Thymus (tissue), 11 donors: ENCODE results near the gene TMEM54. TPM values are rescaled to one million over a fixed set of nuclear protein-coding genes. Genes with fewer than 3 reads are reported as not detected.
A peak's percentile ranks its signal among the peaks of the same experiment; 100 is the strongest.

ENCODE experiments used
- DNase-seq, 9 donors: peaks; one replicate each; pipeline ENCODE4 v3.0.0-alpha.2; 2013; ENCODE audit warnings: low spot score in 9 of 9, low read depth in 6 of 9, missing footprints in 1 of 9
- H3K27ac ChIP-seq, 2 donors: one replicate each; pipeline ENCODE4 v1.5.1; 2013; ENCODE audit warnings: control low read depth in 1 of 2, low read depth in 1 of 2, low read length in 1 of 2, mild to moderate bottlenecking in 1 of 2, moderate library complexity in 1 of 2
- H3K27me3 ChIP-seq, 2 donors: one replicate each; pipeline ENCODE4 v1.5.1; 2013; ENCODE audit warnings: low read length in 1 of 2; ENCODE audit not compliant: control insufficient read depth in 2 of 2, insufficient read depth in 1 of 2
- H3K36me3 ChIP-seq, 2 donors: one replicate each; pipeline ENCODE4 v1.5.1; 2013; ENCODE audit warnings: low read length in 1 of 2, mild to moderate bottlenecking in 1 of 2, moderate library complexity in 1 of 2; ENCODE audit not compliant: control insufficient read depth in 2 of 2, insufficient read depth in 2 of 2
- H3K4me1 ChIP-seq, 2 donors: one replicate each; pipeline ENCODE4 v1.5.1; 2013; ENCODE audit warnings: low read length in 2 of 2; ENCODE audit not compliant: control insufficient read depth in 2 of 2, insufficient read depth in 2 of 2
- H3K4me3 ChIP-seq, 2 donors: one replicate each; pipeline ENCODE4 v1.5.1; 2013; ENCODE audit warnings: low read length in 2 of 2, control low read depth in 1 of 2, mild to moderate bottlenecking in 1 of 2
- H3K9me3 ChIP-seq, 2 donors: one replicate each; pipeline ENCODE4 v1.5.1; 2013; ENCODE audit warnings: low read length in 1 of 2, mild to moderate bottlenecking in 1 of 2; ENCODE audit not compliant: control insufficient read depth in 2 of 2, insufficient read depth in 1 of 2
- WGBS: extraction: QIAGEN DNeasy Blood & Tissue Kit; methylation state at CpG from one replicate; pipeline ENCODE4 v1.1.7; 2013; 5-methylcytosine and 5-hydroxymethylcytosine counted together
- polyA plus RNA-seq: library from polyadenylated mRNA; stranded (reverse); fragments of 200-250 nt; gene quantifications from one replicate; pipeline ENCODE4 v1.2.3, GENCODE V29; 2013
- total RNA-seq: library from RNA; stranded (reverse); fragments of 120-200 nt; gene quantifications from one replicate; pipeline ENCODE4 v1.2.4, GENCODE V29; 2013
- donor health status: healthy.

Gene TMEM54
- total and polyA plus RNA-seq, 2 donors, result 2.2 to 12.9 TPM

DNA sequence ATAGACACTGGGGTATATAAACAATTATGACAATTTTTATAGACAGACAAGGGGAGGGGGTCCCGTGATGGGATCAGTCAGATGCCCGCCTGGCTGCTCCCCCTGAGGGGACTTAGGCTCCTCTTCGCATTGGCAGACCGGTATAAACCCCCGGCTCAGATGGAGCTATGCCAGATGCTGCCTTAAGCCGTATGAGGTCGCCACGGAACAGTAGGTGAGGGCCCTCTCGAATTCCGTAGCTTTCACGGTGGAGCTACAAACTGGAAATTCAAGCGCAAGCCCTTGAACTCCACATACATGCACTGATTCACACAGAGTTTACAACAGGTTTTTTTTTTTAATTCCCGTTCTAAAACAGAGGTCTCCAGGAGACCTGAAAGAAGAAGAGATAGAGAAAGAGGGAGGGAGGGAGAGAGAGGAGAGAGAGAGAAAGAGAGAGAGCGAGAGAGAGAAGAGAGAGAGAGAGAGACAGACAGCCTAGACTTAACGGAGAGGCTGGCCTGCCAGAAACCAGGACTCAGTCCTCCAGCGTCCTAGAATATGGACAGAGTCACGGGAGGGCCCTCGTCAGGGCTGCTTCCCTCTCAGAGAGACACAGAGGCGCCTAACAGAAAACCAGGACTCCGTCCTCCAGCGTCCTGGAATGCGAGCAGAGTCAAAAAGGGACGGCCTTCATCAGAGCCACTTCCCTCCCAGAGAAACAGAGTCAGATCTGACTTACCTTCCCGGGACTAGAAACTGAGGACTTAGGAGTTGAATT is 24.4 kb upstream of the TMEM54 start:
- 11% methylated on average over 24 of the region's 24 CpGs for WGBS
- Histone ChIP-seq H3K4me1 (peaks cover 0 to 8% of the 10 kb centered on the region in 2 donors), H3K4me3 (no peak overlapping the region), H3K27me3 (peaks cover 28 to 66% of the 10 kb centered on the region in 2 donors), H3K27ac (no peak overlapping the region), H3K36me3 (no peaks in the 10 kb centered on the region), H3K9me3 (no peaks in the 10 kb centered on the region)
- peak in 2 of 9 donors; percentile 12 to 21 for DNase-seq

- Histone ChIP-seq H3K27me3 (peaks cover 28 to 67% of the 10 kb centered on the region in 2 donors), H3K4me3 (no peak overlapping the region)
- WGBS, result 5% methylated on average over 31 of the region's 31 CpGs
Measured at GRCh38 chr1:32924881-32925344, 23.7 kb upstream of the TMEM54 start.

DNA sequence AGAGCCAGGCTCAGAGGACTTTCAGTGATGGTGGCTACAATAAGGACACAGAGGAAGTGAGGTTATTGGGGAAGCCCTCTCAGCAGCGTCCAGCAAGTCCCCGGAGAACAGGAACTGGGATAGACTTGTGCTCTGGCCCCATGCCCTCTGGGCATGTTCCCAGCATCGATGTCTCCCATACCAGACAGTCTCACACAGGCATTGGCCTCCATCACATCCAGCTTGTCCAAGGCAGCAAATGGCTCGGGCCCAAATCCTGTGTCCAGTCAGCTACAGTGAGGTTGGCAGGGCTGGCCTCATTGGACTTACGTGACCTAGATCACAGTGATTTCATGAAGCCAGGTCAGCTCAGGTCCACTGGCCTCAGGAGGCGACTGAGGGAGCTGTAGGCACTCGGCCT is 19.6 kb upstream of the TMEM54 start:
- Histone ChIP-seq H3K4me1 (peaks cover 0 to 5% of the 10 kb centered on the region in 2 donors), H3K27ac (no peak overlapping the region), H3K36me3 (no peaks in the 10 kb centered on the region), H3K9me3 (no peaks in the 10 kb centered on the region), H3K4me3 (no peak overlapping the region), H3K27me3 (peaks cover 19 to 61% of the 10 kb centered on the region in 2 donors)
- 85% methylated on average over 7 of the region's 7 CpGs for WGBS
- DNase-seq, result no peak

More at GRCh38 chr1:32924881-32925344, 23.7 kb upstream of the TMEM54 start:
- DNase-seq, result no peak
- H3K36me3 ChIP-seq, result no peaks in the 10 kb centered on the region
- H3K27ac ChIP-seq, result no peak overlapping the region
- H3K9me3 ChIP-seq, result no peaks in the 10 kb centered on the region
- peaks cover 0 to 8% of the 10 kb centered on the region in 2 donors for H3K4me1 ChIP-seq

DNA sequence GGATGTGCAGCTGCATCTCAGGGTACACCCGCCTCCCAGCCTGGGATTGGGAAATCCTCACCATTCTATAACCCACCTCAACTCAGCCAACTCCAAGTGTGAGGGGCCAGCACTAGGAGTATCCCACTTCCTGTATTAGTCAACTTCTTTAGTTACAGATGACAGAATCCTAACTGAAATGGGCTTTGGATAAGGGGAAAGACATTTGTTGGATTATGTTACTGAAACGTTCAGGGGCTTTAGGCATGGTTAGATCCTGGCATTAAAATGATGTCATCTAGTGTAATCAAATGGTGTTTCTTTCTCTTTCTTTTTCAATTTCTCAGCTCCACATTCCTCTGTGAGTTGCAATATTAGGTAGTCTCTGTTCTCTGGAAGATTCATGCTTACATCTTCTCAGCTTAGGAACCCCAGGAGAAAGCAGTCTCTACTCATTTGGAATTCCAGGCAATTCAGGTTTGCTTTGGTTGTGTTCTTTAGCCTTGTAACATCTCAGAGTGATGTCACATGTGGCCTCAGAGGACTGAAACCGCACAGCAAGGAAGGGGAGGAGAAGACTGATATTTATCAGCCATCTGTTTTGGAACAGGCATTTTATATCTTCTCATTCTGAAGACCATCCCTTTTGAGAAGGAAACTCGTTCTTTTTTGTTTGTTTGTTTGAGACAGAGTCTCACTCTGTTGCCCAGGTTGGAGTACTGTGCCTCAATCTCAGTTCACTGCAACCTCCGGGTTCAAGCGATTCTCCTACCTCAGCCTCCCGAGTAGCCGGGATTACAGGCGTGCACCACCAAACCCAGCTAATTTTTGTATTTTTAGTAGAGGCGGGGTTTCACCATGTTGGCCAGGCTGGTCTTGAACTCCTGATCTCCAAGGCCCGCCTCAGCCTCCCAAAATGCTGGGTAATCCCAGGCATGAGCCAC is 18.9 kb upstream of the TMEM54 start:
- H3K27me3 ChIP-seq, result peaks cover 14 to 53% of the 10 kb centered on the region in 2 donors
- 91% methylated on average over 11 of the region's 11 CpGs for WGBS
- no peaks in the 10 kb centered on the region for H3K9me3 ChIP-seq
- no peak overlapping the region for H3K27ac ChIP-seq
- no peaks in the 10 kb centered on the region for H3K36me3 ChIP-seq
- DNase-seq, result no peak
- H3K4me3 ChIP-seq, result no peak overlapping the region
- no peaks in the 10 kb centered on the region for H3K4me1 ChIP-seq

DNA sequence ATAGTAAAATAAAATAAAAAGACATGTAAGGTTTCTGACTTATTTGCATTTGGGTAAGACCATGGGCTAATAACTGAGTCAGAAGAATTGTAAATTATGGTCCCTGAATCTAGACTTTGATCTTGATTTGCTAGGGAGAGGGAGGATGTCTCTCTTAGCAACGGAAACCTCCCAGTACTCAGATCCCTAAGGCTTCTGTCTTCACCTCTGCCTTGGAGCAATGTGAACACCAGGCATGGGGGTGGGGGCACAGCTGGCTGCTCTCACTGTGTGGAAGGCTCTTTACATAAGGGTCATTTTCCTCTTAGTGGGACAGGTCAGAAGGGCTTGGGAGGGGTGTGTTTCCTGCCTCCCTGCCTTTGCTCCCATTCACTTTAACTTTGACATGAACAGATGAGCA is 17.0 kb upstream of the TMEM54 start:
- no peak overlapping the region for H3K4me3 ChIP-seq
- H3K27ac ChIP-seq, result no peak overlapping the region
- no peaks in the 10 kb centered on the region for H3K9me3 ChIP-seq
- H3K27me3 ChIP-seq, result peaks cover 0 to 34% of the 10 kb centered on the region in 2 donors
- no peaks in the 10 kb centered on the region for H3K36me3 ChIP-seq
- WGBS, result 70% methylated on average over 1 of the region's 1 CpG
- DNase-seq, result no peak
- no peaks in the 10 kb centered on the region for H3K4me1 ChIP-seq

DNA sequence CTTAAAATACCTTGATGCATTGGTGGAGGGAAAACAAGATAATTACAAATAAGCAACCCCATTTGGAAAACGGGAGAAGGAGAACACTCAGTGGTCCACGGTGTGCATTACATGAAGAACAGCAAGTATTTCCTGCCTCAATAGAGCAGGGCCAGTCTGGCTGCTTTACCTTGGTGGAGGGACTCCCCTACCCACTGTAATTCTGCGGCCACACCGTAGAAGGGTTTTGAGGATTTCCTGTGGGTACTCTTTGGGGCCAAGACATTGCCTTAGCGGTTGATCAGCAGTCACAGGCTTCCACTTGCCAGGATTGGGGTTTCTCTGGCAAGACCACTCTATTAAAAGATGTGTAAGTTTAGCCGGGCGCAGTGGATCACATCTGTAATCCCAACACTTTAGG is 16.3 kb upstream of the TMEM54 start:
- H3K9me3 ChIP-seq, result no peaks in the 10 kb centered on the region
- H3K4me3 ChIP-seq, result no peak overlapping the region
- no peaks in the 10 kb centered on the region for H3K4me1 ChIP-seq
- peaks cover 0 to 28% of the 10 kb centered on the region in 2 donors for H3K27me3 ChIP-seq
- no peak overlapping the region for H3K27ac ChIP-seq
- H3K36me3 ChIP-seq, result no peaks in the 10 kb centered on the region
- 8% methylated on average over 7 of the region's 7 CpGs for WGBS
- no peak for DNase-seq

- no peak for DNase-seq
- H3K27ac ChIP-seq, result no peak overlapping the region
- H3K27me3 ChIP-seq, result peaks cover 0 to 26% of the 10 kb centered on the region in 2 donors
- no peaks in the 10 kb centered on the region for H3K4me1 ChIP-seq
- no peaks in the 10 kb centered on the region for H3K36me3 ChIP-seq
- H3K9me3 ChIP-seq, result no peaks in the 10 kb centered on the region
- no peak overlapping the region for H3K4me3 ChIP-seq
- WGBS, result 98% methylated on average over 12 of the region's 12 CpGs
Measured at GRCh38 chr1:32915766-32916706, 14.8 kb upstream of the TMEM54 start.

- Histone ChIP-seq H3K9me3 (no peaks in the 10 kb centered on the region), H3K27ac (no peak overlapping the region), H3K36me3 (no peaks in the 10 kb centered on the region), H3K27me3 (peaks cover 0 to 19% of the 10 kb centered on the region in 2 donors), H3K4me3 (no peak overlapping the region), H3K4me1 (no peaks in the 10 kb centered on the region)
- WGBS, result 95% methylated on average over 5 of the region's 5 CpGs
- no peak for DNase-seq
Measured at GRCh38 chr1:32910319-32910718, 9.1 kb upstream of the TMEM54 start.
